Measurements from ENCODE around the gene ARMS2.

DNA sequence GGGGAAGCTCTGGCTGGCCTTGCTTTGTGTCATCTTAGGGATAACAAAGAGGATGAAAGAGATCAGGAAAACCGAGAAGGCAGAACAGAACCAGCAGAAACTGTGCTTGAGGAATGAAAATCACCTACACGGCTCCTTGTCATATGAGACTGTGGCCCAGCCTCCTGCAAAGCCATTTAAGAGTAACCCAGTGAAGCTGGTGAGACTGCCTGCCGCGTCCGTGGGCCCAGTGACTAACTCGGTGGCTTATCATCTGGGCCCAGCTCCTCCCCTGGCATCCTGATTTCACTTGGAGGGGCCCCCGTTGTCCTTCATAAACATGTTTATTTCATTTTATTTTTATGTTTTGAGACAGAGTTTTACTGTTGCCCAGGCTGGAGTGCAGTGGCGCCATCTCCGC is 37.6 kb downstream of the ARMS2 start:
- TF ChIP-seq, protein P1, sequence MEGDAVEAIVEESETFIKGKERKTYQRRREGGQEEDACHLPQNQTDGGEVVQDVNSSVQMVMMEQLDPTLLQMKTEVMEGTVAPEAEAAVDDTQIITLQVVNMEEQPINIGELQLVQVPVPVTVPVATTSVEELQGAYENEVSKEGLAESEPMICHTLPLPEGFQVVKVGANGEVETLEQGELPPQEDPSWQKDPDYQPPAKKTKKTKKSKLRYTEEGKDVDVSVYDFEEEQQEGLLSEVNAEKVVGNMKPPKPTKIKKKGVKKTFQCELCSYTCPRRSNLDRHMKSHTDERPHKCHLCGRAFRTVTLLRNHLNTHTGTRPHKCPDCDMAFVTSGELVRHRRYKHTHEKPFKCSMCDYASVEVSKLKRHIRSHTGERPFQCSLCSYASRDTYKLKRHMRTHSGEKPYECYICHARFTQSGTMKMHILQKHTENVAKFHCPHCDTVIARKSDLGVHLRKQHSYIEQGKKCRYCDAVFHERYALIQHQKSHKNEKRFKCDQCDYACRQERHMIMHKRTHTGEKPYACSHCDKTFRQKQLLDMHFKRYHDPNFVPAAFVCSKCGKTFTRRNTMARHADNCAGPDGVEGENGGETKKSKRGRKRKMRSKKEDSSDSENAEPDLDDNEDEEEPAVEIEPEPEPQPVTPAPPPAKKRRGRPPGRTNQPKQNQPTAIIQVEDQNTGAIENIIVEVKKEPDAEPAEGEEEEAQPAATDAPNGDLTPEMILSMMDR (conservative IDR thresholded peaks at IDR 0.05; ENCODE audit: low read length): no peak
- no peak for TF ChIP-seq EZH2phosphoT487 (IDR thresholded peaks at IDR 0.05; ENCODE audit: borderline replicate concordance)
